GM12878 (cell line): ENCODE measurements around the gene CTSF. TPM values are rescaled to one million over a fixed set of nuclear protein-coding genes. Genes with fewer than 3 reads are reported as not detected.

Experiments
- ATAC-seq: fragments of 200-7000 bp; cut with Tn5 transposase; 3 replicates; pipeline ENCODE4 v1.9.1; 2020; ENCODE audit warnings: mild to moderate bottlenecking, moderate library complexity
- BruUV-seq: library from RNA; stranded (reverse); fragments of 400-500 nt; replicated peaks from 2 replicates; lab custom pipeline; 2021; lab: Mats Ljungman, UMichigan
- CTCF ChIA-PET: fragments of 300-600 bp; sonication (Branson Sonifier 250); formaldehyde crosslinking; extraction: SDS; loops from one replicate; lab custom pipeline; 2021; ENCODE audit warnings: inconsistent platforms; lab: Yijun Ruan, JAX
- POLR2A ChIA-PET: fragments of 350-600 bp; formaldehyde crosslinking; extraction: SDS; loops from one replicate; lab custom pipeline; 2021; ENCODE audit warnings: inconsistent platforms; lab: Charles Lee
- RAD21 ChIA-PET: fragments of 300-600 bp; sonication (Branson Sonifier 250); formaldehyde crosslinking; loops from one replicate; lab custom pipeline; 2023; ENCODE audit warnings: antibody characterized with exemption; ENCODE audit not compliant: unreplicated experiment; lab: Charles Lee
- SMC1A ChIA-PET: fragments of 300-600 bp; sonication (Branson Sonifier 250); formaldehyde crosslinking; loops from one replicate; lab custom pipeline; 2023; ENCODE audit not compliant: unreplicated experiment, uncharacterized antibody; lab: Charles Lee
- DNase-seq: peaks from one replicate; pipeline ENCODE4 v3.0.0-alpha.2; 2011; ENCODE audit warnings: low read depth, low spot score
- FAIRE-seq: peaks from 3 replicates; lab custom pipeline; 2011; peaks lifted over from hg19 to GRCh38; lab: Jason Lieb, UNC
- H2AFZ ChIP-seq: 2 replicates; pipeline ENCODE4 v1.6.0; 2011; ENCODE audit warnings: low read depth, low read length, control low read depth; ENCODE audit not compliant: control insufficient read depth
- H3K27ac ChIP-seq: 2 replicates; pipeline ENCODE4 v1.5.1; 2011; ENCODE audit warnings: control low read depth; ENCODE audit not compliant: control insufficient read depth, insufficient read depth
- H3K27me3 ChIP-seq, 2 experiments: replicated peaks in 1 of 2; 2 replicates each; pipeline versions ENCODE4 v1.6.0 to v1.6.1; 2011; ENCODE audit warnings: low read length in 1 of 2; ENCODE audit not compliant: control insufficient read depth in 2 of 2, insufficient read depth in 2 of 2
- H3K36me3 ChIP-seq, 2 experiments: 2 replicates each; pipeline ENCODE4 v1.5.1; 2011; ENCODE audit warnings: low read length in 1 of 2; ENCODE audit not compliant: control insufficient read depth in 2 of 2, insufficient read depth in 2 of 2
- H3K4me1 ChIP-seq: 2 replicates; pipeline ENCODE4 v1.6.1; 2011; ENCODE audit warnings: mild to moderate bottlenecking, low read length, moderate library complexity, mixed read lengths; ENCODE audit not compliant: control insufficient read depth, insufficient read depth
- H3K4me2 ChIP-seq: 2 replicates; pipeline ENCODE4 v1.6.0; 2011; ENCODE audit warnings: control low read depth; ENCODE audit not compliant: control insufficient read depth, insufficient read depth
- H3K4me3 ChIP-seq: fragments of 200-600 bp; sonication (generic); 2 replicates; pipeline ENCODE4 v1.5.1; 2016
- H3K79me2 ChIP-seq: 2 replicates; pipeline ENCODE4 v1.6.0; 2011; ENCODE audit warnings: low read length; ENCODE audit not compliant: control insufficient read depth, insufficient read depth
- H3K9ac ChIP-seq: 2 replicates; pipeline ENCODE4 v1.8.0; 2011; ENCODE audit warnings: low read length, control low read depth, mixed read lengths; ENCODE audit not compliant: control insufficient read depth, insufficient read depth
- H3K9me3 ChIP-seq: replicated peaks from 3 replicates; pipeline ENCODE4 v1.5.1; 2011; ENCODE audit warnings: mild to moderate bottlenecking, low read length; ENCODE audit not compliant: control insufficient read depth, insufficient read depth
- H4K20me1 ChIP-seq: 2 replicates; pipeline ENCODE4 v1.6.0; 2011; ENCODE audit not compliant: control insufficient read depth, insufficient read depth
- BMI1 ChIP-seq: fragments of 450-650 bp; IDR thresholded peaks from 2 replicates; pipeline ENCODE4 v1.6.1; 2016; ENCODE audit warnings: mild to moderate bottlenecking, moderate library complexity, borderline replicate concordance
- HCFC1 ChIP-seq: fragments of 150-350 bp; IDR thresholded peaks from 2 replicates; pipeline ENCODE4 v1.6.1; 2014; ENCODE audit warnings: low read length
- RFX5 ChIP-seq: IDR thresholded peaks from 2 replicates; pipeline ENCODE4 v1.6.1; 2011; ENCODE audit warnings: low read depth, low read length, improper control_type of control experiment
- SP1 ChIP-seq: IDR thresholded peaks from one replicate; pipeline ENCODE4 v1.6.1; 2011; ENCODE audit warnings: low read depth, low read length
- SREBF2 ChIP-seq: IDR thresholded peaks from 2 replicates; pipeline ENCODE4 v1.6.1; 2012; ENCODE audit warnings: mild to moderate bottlenecking, low read length
- WGBS: methylation state at CpG from one replicate; pipeline ENCODE4 v1.1.6; 2016; ENCODE audit warnings: low lambda C conversion rate; ENCODE audit not compliant: insufficient replicate concordance, insufficient coverage; ENCODE audit errors: missing lambda C conversion rate; 5-methylcytosine and 5-hydroxymethylcytosine counted together
- in situ Hi-C: fragments of 300-500 bp; cut with MboI; formaldehyde crosslinking; loops from 9 replicates; pipeline ENCODE4 v1.14.3; 2018; ENCODE audit warnings: mixed read lengths
- intact Hi-C: fragments of 100-400 bp; cut with micrococcal nuclease; formaldehyde crosslinking; loops from one replicate; pipeline ENCODE4 v1.14.2; 2022; ENCODE audit not compliant: unreplicated experiment
- polyA plus RNA-seq, 11 experiments: library from polyadenylated mRNA; depleted of rRNA in 4 of 11; unstranded in 6 of 11; stranded (reverse) in 5 of 11; fragments of >200 nt; fragmentation: Nextera tagmentation in 4 of 11; fragmentation: Illumina TruSeq in 1 of 11; extraction: Ambion mirVana in 4 of 11; extraction: Trizol in 1 of 11; gene quantifications; 1 replicate in 1 of 11; 2 replicates in 10 of 11; pipeline versions ENCODE4 v1.2.1 to v1.2.3, GENCODE V29; 2011 to 2016; ENCODE audit warnings: inconsistent platforms in 2 of 11, missing spikeins in 2 of 11, low read depth in 1 of 11
- total RNA-seq, 4 experiments: library from RNA; depleted of rRNA in 3 of 4; stranded (reverse); fragments of >200 nt in 3 of 4; fragmentation: Illumina TruSeq in 1 of 4; extraction: Trizol in 1 of 4; gene quantifications; 2 replicates each; pipeline versions ENCODE4 v1.2.1 to v1.2.3, GENCODE V29; 2013 to 2021
- TF ChIP-seq, protein P1 (sequence below), 3 experiments: IDR thresholded peaks in 2 of 3; conservative IDR thresholded peaks in 1 of 3; 2 replicates each; pipeline ENCODE4 v1.5.1; 2011; ENCODE audit warnings: low read depth in 3 of 3, low read length in 3 of 3, mild to moderate bottlenecking in 3 of 3, control low read depth in 2 of 3, moderate library complexity in 2 of 3, inconsistent platforms in 1 of 3, mixed read lengths in 1 of 3; ENCODE audit not compliant: control insufficient read depth in 2 of 3, insufficient read depth in 1 of 3; ENCODE audit errors: extremely low read depth in 1 of 3

Gene CTSF
- total and polyA plus RNA-seq, 10 of the 15 experiments (the other 5 are each of a cell fraction or from before 2014, with no cell fraction given), result 0.11 to 0.41 (median 0.26) TPM; not detected in 4

DNA sequence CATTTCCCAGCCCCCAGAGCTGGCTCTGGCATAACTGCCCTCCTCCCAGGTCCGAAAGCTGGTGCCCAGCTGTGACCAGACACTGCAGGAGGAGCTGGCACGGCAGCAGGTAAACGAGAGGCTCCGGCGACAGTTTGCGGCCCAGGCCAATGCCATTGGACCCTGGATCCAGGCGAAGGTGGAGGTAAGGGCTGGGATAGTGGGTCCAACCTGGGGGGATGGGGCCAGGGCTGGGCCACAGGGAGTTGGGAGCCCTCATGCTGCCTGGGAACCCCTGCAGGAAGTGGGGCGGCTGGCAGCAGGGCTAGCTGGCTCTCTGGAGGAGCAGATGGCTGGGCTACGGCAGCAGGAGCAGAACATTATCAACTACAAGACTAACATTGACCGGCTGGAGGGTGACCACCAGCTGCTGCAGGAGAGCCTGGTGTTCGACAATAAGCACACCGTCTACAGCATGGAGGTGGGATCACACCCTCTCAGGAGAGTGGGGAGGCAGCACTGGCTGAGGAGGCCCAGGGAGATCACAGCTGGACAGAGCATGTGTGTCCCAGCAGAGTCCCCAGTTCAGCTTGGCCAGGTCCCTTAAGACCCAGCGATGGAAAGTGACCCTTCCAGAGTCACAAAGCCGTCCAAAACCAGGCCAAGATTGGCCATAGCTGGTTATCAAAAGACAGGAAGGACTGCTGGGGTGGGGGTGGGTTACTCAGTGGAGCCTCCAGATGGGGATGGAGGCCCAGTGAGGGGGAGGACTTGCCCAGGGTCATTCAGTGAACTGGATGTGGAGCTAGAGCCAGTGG, 7.0 kb downstream of the CTSF start:
- TF ChIP-seq BMI1 (no peak), HCFC1 (no peak), SREBF2 (no peak), RFX5 (no peak), SP1 (no peak)
- TF ChIP-seq, protein P1, sequence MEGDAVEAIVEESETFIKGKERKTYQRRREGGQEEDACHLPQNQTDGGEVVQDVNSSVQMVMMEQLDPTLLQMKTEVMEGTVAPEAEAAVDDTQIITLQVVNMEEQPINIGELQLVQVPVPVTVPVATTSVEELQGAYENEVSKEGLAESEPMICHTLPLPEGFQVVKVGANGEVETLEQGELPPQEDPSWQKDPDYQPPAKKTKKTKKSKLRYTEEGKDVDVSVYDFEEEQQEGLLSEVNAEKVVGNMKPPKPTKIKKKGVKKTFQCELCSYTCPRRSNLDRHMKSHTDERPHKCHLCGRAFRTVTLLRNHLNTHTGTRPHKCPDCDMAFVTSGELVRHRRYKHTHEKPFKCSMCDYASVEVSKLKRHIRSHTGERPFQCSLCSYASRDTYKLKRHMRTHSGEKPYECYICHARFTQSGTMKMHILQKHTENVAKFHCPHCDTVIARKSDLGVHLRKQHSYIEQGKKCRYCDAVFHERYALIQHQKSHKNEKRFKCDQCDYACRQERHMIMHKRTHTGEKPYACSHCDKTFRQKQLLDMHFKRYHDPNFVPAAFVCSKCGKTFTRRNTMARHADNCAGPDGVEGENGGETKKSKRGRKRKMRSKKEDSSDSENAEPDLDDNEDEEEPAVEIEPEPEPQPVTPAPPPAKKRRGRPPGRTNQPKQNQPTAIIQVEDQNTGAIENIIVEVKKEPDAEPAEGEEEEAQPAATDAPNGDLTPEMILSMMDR (IDR thresholded peaks at IDR 0.05 in 2 of 3, conservative IDR thresholded peaks at IDR 0.05 in 1 of 3; ENCODE audit: control insufficient read depth in 2 of 3, extremely low read depth in 1 of 3, insufficient read depth in 1 of 3, low read depth in 3 of 3, low read length in 3 of 3), result no peak
- Histone ChIP-seq H3K4me2 (no peak overlapping the region), H3K4me1 (no peaks in the 10 kb centered on the region), H3K27ac (no peak overlapping the region), H3K4me3 (no peak overlapping the region), H3K79me2 (no peaks in the 10 kb centered on the region), H3K36me3 (no peaks in the 10 kb centered on the region), H3K9ac (no peak overlapping the region), H4K20me1 (no peaks in the 10 kb centered on the region), H3K27me3 (no peaks in the 10 kb centered on the region; a peak in 1 of 4 replicates), H2AFZ (no peak overlapping the region), H3K9me3 (no peaks in the 10 kb centered on the region)
- ATAC-seq (no peak), DNase-seq (no peak), FAIRE-seq (no peak)
- POLR2A ChIA-PET, result no interaction called here
- BruUV-seq, result no TSS peak
- SMC1A ChIA-PET, result interaction anchor here (0.6 kb wide), 1 partner anchor 240 kb away, joined by 3 read pairs; no protein-coding TSS in a partner anchor
- in situ Hi-C loops (no loop called here), intact Hi-C loops (no loop called here)
- WGBS, result 48% methylated on average over 14 of the region's 14 CpGs
- RAD21 ChIA-PET, result no interaction called here
- CTCF ChIA-PET, result interaction anchor here (0.9 to 1.1 kb wide), 2 partner anchors 8 to 16 kb away, joined by 3 read pairs; partner anchors contain the start of gene ZDHHC24
